ENCODE measurements around the gene LIMS2.

The LIMS2 gene, protein sequence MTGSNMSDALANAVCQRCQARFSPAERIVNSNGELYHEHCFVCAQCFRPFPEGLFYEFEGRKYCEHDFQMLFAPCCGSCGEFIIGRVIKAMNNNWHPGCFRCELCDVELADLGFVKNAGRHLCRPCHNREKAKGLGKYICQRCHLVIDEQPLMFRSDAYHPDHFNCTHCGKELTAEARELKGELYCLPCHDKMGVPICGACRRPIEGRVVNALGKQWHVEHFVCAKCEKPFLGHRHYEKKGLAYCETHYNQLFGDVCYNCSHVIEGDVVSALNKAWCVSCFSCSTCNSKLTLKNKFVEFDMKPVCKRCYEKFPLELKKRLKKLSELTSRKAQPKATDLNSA

DNA sequence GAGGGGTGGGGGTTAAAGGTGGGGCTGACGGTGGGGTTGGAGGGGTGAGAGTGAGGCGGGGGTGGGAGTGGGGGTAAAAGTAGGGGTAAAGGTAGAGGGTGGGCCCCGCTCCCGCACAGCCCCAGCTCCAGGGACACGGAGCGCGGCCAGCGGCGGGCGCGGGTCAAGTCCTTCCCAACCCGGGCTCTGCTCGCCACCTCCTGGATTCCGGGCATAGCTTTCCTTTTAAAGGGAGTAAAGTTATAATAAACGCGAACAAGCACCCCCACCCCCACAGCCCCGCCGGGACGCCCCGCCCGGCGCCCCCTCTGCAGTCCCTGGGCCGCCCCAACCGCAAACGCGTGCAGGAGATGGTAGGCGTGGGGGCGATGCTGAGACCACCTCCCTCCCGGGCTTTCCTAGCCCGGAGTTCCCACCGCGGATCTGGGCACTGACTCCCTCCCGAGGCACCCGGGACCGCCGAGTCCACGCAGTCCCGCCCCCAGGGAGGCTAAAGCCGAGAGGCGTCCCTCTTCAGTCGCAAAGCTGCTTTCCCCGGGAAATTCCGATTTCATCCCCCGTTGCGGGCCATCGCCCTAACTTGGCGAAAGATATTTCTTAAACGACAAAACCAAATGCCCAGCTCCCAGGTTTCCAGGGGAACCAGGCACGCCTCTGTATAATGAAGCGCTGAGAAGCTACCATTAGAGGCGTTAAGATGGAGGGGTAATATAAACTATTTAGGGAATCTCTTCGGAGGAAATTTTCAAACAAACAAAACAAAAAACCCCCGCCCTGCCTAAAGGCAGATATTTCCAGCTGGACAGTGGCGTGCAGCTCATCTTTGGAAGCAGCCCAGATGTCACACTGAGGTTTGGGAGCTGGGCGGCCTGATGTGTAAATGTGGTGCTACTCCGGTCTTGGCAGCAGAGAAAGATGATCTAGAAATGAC, at the start of gene LIMS2:
Gene LIMS2 (minus strand): TSS at position 200 of the 931 bp plus-strand sequence. CDS start 506 bp downstream, outside the sequence.
- DNase-seq (ENCODE audit: extremely low read depth in 1 of 2, low read depth in 1 of 2): no peak

DNA sequence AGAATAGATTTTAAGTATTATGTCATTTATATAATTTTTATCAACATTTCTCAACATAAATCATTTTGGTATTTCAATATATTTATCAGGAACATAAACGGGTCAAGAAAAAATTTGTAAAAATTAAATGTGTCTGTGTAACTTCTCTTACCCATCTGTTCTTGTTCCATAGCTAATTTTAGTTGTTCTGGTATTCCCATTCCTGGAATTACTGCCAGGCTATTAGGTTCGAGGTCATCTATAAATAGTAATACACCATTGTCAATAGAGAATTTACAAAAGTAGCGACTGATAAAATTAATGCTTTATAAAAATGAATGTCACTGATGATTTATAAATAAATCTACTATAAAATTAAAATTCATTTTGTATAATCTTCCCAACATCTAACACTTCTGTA, 47.5 kb upstream of the LIMS2 start:
- no peak for DNase-seq (ENCODE audit: extremely low read depth in 1 of 2, low read depth in 1 of 2)

DNA sequence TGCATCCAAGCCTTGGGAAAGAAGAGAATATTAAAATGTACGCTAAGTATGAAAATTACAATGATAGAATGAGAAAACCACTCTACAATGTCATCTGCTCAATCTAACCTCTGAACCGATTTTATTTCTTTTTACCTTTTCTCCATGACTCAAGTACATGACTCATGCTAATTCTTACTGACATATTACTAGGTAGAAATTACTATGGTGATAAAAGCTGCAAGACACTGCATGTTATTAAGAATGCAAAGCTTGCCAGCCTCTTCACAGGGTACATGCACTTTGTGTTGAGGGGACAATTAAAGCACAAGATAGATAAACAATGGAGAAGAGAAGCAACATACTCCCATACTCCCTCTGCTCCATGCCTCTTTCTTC, 46.6 kb upstream of the LIMS2 start:
- DNase-seq (ENCODE audit: extremely low read depth in 1 of 2, low read depth in 1 of 2): no peak

DNA sequence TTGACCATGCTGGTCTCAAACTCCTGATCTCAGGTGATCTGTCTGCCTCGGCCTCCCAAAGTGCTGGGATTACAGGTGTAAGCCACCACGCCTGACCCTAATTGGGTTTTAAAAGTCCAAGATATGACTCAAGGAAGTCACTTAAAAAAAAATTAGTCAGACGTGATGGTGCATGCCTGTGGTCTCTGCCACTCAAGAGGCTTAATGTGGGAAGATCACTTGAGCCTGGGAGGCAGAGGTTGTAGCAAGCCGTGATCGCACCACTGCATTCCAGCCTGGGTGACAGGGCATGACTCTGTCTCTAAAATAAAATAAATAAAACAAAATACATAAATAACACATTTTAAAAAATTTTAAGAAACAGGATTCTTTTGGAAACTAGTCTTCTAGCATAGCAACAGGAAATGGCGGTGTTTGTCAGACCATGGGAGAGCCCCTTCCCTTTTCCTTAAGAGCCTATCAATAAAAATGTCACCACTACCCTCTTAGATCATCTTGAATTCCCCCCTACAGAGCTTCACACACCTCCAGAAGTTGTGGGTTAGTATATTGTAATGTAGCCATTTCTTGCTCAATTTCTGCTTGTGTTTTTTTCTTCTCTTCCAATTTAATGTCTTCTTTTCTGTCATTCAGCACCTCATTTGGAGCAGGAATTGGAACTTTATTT, 46.1 kb upstream of the LIMS2 start:
- no peak for DNase-seq (ENCODE audit: extremely low read depth in 1 of 2, low read depth in 1 of 2)

DNA sequence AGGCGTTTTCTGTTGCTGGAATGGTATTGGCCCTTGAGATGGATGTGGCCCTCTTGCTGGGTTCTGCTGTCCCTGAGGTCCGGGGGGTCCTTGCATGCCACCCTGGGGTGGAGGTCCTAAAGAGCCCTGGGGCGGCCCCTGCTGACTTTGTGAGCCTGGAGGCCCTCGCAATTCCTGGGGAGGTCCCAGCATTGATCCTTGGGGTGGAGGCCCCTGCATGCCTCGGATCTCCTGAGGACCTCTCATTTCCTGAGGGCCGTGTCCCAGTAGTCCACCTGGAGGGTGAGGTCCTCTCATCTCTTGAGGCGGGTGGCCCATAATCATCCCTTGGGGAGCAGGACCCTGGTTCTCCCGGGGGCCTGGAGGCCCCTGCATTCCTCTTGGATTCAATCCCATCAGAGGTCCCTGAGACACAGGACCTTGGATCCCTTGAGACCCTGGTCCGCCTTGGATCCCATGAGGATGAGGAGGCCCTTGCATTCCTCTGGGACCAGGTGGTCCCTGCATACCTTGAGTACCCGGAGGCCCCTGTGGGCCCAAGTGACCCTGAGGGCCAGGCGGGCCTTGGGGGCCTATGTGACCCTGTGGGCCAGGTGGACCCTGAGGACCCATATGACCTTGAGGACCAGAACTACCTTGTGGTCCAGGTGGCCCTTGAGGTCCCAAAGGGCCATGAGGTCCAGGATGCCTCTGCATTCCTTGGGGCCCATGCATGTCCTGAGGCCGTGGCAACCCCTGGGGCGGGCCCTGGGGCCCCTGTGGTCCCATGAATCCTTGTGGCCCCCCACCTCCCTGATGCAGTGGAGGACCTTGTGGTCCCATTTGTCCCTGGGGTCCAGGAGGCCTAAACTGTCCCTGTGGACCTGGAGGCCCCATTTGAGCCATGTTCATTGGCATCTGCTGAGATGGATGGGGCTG, 44.2 kb upstream of the LIMS2 start:
- DNase-seq (ENCODE audit: extremely low read depth in 1 of 2, low read depth in 1 of 2): no peak

DNA sequence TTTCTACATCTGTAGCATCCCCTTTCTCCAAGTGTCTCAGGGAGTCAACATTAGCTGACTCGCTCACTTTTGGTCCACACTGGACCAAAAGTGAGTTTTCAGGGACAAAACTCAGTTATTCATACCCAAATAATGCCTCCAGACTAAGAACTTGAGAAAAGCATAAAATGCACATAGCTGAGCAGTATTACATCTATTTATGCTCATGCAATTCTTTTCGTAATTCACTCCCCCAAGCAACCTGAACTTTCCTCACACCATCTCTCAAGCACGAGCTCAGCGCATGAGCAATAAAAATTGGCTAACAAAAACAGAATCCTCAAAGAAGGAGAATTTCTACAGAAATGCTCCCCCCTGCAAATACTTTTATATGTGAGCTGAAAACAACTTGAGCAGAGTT, 42.9 kb upstream of the LIMS2 start:
- no peak for DNase-seq (ENCODE audit: extremely low read depth in 1 of 2, low read depth in 1 of 2)

DNA sequence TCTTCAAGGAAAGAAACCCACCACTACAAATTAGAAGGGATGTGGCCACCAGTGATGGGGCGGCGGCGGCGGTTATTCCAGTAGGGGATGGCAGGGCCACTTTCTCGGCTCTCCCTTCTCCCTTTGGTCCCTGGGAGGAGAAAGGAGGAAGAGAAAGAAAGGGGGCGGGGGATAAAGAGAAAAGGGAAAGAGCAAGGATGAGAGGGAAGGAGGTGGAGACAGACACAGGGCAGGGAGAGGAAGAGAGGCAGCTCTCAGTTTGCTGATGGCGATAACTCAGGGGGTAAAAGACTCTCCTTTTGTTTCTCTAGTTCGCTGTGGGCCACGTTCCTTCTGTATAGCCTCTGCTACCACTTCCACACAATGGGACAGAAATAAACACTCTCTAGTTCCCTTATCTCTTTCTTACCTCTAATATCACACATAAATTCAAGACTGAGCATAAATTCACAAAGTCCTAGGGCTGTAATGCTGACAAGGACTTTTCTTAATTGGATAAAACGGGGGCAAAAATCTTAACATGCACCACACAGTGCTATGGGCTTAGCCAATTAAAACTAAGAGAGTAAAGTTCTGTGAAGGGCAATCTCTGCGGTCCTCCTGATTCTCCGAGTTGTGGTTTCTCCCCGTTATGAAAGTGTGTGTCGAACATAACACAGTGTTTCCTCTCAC, 40.6 kb upstream of the LIMS2 start:
- DNase-seq (ENCODE audit: extremely low read depth in 1 of 2, low read depth in 1 of 2): no peak

DNA sequence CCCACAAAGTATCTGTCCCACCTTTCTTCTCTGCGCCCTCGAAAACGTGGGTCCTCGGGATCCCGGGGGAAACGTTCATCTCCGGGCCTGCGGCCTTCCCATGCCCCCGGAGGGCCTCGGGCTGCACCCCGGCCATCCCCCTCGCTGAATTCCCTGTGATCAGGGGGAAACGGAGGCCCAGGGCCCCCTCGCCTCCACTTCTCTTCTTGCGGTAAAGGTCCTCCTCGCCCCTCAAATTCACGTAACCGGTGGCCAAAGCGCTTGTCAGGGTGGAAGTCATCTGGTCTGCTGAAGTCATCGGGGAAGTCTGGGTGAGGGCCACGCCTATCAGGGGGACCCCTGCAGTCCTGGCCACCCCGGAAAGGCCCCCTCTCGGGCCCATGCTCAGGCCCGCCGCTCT, 38.2 kb upstream of the LIMS2 start:
- DNase-seq (ENCODE audit: extremely low read depth in 1 of 2, low read depth in 1 of 2): no peak

DNA sequence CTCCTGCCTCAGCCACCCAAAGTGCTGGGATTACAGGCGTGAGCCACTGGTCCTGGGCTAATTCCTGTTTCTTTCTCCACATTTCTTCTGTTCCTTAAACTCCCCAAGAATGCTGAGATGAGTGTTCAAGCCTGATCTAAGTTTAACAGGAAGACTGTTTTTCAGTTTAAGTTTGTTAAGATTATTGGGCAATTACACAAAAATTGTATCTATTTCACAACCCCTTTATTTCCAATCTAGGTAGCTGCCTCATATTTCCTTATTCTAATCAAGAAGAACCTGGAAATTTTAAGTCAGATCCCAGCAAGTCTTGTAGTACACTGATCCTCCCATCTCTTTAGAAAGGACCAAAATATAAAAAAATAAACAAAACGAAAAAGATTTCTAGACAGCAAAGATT, 37.7 kb upstream of the LIMS2 start:
- no peak for DNase-seq (ENCODE audit: extremely low read depth in 1 of 2, low read depth in 1 of 2)

DNA sequence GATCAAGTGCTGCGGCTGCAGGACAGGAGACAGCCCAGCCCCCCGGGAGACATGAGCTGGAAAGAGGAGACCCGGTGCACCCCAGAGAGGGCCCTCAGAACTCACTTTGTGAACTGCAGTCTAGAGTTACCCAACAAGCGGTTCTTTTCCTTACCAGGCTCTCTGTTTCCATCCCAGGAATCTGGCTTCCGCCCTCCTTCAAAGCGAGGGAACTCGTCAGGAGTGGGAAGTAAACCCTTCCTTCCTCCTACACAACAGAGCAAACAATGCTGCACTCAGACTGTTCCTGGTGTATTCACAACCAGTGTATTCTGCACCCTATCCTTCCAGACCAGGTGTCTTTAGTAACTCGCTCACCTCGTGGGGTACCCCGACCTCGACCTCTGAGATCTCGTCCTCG, 34.0 kb upstream of the LIMS2 start:
- DNase-seq (ENCODE audit: extremely low read depth in 1 of 2, low read depth in 1 of 2): no peak

DNA sequence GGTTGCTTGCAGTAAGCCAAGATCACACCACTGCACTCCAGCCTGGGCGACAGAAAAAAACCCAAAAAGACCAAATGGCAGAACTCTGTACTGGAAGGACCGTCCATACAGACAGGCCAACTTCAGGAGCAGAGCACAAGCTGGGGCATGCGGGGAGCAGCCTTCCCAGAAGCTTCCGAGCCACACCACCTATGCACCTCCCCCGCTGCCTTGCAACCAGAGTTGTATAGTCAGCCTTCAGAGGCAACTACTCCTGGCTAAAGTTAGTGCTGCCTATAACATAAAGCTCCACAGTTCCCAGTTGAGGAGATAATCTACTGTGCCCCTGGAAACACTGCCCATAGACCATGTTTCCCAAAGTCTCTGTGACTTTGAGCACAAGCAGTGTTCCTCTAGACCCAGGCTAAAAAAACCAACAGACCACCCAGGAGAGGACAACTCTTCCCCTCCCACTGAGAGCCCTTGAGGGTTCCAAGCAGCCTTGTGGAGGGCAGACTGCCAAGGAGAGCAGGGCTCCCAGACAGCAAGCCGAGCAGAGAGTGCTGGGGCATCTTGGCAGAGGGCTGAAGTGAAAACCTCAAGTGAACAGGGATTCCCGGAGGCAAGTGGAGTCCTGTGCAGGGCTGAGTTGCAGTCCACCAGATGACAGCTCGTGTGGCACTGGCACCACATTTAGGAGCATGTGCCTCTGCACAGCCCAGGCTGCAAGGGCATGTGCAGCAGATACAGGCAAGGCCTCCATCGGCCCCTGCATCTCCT, 32.7 kb upstream of the LIMS2 start:
- no peak for DNase-seq (ENCODE audit: extremely low read depth in 1 of 2, low read depth in 1 of 2)

DNA sequence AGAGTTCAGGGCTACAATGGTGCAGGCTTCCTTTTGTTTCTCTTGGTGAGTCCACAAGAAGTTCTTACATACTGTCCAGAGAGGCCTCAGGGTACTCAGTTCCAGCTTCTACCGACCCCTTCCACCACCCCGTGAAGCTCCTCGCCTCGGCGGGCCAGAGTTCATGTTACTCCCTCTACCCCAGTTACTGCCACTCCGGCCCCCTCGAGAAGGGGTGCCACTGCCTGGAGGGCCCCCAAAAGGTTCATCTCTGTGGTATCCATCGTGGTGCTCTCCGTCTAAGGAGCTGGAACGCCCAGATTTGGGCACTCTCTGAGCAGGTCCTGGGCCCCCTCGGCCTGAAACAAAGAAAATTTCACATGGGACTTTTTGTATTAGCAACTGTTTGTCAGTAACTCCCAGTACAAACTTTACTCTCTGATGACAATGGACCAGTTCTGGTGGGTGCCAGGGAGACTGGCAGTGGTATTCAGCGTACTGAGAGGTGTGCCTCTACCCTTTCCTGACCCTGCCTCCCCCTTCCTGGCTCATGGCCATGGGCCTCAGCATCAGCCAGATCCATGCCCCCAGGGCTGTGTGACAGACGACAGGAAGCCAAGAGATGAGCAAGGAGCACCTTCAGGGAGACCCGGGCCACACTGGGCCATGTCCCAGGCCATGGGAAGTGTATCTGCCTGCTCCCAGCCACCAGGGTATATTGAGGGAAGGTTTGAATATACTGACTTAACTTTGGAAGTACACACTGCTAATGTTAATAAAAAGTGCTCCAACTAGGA, 31.1 kb upstream of the LIMS2 start:
- no peak for DNase-seq (ENCODE audit: extremely low read depth in 1 of 2, low read depth in 1 of 2)

DNA sequence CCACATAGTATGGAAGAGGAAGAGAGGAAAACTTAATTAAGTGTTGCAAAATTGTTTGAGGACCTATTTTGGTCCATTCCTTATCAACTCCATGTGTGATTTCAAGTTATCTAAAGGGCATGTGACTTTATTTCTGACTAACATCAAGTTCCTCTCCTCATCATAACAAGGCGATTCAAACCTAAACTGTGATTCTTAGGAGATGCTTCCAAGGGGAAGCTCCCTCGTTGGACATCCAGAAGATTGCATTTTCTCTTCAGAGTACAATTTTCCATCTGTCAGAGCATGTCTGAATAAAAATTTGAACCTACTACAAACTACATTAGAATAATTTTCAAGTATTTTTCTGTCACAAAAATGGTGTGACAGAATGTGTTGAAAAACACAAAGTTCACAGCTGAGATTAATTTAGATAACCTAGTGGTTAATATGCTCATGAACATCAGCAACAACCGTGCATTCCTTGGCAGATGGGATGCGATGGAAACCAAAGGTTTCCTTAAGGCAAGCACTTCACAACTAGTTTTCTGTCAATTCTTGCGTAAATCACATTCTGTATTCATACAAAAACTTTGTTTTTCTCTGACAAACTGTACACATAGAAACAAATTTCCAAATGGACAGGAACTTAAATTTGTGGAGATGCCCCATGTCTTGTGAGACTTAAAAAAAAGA, 30.2 kb upstream of the LIMS2 start:
- no peak for DNase-seq (ENCODE audit: extremely low read depth in 1 of 2, low read depth in 1 of 2)

DNA sequence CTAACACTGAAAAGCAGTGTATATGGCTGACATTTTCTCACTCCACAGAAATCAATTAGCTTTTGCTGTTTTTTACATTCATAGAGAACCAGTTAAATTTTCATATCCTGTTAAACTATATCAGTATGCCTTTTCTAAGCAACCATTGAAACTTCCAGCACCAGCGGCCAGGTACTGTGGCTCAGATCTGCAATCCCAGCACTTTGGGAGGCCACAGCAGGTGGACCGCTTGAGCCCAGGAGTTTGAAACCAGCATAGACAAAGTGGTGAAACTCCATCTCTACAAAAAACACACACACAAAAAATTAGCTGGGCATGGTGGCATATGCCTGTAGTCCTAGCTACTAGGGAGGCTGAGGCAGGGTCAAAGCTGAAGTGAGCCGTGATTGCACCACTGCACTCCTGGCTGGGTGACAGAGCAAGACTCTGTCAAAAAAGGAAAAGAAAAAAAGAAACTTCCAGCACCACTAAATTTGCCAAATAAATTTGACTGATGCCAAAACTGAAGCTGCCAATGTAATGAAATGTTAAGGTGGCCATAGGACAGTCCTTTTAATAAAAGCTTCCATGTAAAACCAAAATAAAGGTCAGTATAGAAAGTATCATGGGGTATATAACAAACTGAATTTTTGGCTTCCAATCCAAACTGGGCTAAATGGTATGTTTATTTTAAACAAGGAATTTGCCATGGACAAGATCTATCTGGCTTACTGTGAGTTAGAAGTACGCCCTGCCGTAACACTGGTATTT, 29.5 kb upstream of the LIMS2 start:
- no peak for DNase-seq (ENCODE audit: extremely low read depth in 1 of 2, low read depth in 1 of 2)

DNA sequence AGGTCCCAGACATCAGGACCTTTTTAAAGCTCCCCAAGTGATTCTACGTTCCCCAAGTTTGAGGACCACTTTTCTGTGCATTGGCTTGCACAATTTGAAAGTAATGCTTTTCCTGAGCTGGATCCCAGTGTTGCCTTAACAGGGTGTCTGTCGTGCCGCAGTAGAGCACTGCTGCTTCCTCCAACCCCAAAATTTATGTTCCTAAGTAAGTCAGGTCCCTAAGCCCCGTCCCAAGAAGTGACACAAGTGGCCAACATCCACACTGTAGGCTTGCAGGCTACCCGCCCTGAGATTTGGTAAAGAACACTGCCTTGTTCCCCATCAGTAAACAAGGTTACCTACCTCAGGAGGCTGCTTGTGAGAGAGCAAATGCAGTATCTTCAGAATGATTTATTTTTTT, 28.0 kb upstream of the LIMS2 start:
- no peak for DNase-seq (ENCODE audit: extremely low read depth in 1 of 2, low read depth in 1 of 2)

DNA sequence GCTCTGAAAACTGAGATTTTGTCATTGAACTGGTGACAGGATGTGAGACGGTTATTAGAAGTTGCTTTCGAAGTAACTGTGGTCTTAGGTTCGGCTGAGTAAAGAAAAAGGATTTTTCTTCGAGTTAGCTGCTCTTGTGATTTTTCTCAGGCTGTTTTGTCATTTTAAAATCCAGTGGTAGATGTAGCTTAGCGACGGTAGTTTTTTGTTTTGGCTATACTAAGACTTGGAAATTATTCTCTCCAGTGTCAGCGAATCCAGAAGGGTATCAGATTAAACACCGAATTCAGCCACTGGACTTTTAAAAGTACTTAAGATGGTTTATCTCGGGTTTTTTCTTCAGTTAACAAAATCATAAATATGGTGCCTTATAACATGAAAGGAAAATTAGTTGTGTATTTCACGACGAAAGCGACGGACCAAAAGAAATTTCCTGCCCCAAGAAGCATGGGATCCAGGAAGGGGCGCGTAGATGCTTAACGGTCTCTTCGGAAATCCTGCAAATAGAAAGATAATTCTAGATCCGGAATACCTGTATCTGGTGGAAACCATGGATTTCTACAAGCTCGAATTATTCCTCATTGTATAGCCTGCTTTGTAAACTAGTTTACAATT, 27.2 kb upstream of the LIMS2 start:
- DNase-seq (ENCODE audit: extremely low read depth in 1 of 2, low read depth in 1 of 2): no peak

Measured in stimulated activated CD8-positive, alpha-beta memory T cell treated with anti-CD3 and anti-CD28 coated beads, Interleukin-7, amount 100 ng/mL, for 48 hours (primary cell).